ENCODE data around the gene CCBE1.

CCBE1 gene

GRCh38 chr18:59485382-59485781 is 211.8 kb downstream of the CCBE1 start:
- TF ChIP-seq SIN3A (IDR thresholded peaks at IDR 0.05; ENCODE audit: borderline replicate concordance, insufficient read depth, low read length) (no peak), FOXP2 (optimal IDR thresholded peaks at IDR 0.05; ENCODE audit: borderline replicate concordance, extremely low read depth, extremely low read length, insufficient read depth) (no peak), POLR2AphosphoS5 (IDR thresholded peaks at IDR 0.05; ENCODE audit: low read depth, low read length) (no peak), TAF1 (IDR thresholded peaks at IDR 0.05; ENCODE audit: borderline replicate concordance, insufficient read depth, low read length) (no peak)
- TF ChIP-seq, protein P1, sequence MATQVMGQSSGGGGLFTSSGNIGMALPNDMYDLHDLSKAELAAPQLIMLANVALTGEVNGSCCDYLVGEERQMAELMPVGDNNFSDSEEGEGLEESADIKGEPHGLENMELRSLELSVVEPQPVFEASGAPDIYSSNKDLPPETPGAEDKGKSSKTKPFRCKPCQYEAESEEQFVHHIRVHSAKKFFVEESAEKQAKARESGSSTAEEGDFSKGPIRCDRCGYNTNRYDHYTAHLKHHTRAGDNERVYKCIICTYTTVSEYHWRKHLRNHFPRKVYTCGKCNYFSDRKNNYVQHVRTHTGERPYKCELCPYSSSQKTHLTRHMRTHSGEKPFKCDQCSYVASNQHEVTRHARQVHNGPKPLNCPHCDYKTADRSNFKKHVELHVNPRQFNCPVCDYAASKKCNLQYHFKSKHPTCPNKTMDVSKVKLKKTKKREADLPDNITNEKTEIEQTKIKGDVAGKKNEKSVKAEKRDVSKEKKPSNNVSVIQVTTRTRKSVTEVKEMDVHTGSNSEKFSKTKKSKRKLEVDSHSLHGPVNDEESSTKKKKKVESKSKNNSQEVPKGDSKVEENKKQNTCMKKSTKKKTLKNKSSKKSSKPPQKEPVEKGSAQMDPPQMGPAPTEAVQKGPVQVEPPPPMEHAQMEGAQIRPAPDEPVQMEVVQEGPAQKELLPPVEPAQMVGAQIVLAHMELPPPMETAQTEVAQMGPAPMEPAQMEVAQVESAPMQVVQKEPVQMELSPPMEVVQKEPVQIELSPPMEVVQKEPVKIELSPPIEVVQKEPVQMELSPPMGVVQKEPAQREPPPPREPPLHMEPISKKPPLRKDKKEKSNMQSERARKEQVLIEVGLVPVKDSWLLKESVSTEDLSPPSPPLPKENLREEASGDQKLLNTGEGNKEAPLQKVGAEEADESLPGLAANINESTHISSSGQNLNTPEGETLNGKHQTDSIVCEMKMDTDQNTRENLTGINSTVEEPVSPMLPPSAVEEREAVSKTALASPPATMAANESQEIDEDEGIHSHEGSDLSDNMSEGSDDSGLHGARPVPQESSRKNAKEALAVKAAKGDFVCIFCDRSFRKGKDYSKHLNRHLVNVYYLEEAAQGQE (IDR thresholded peaks at IDR 0.05; ENCODE audit: insufficient read depth in 1 of 2, low read depth in 2 of 2, low read length in 2 of 2) = no peak

DNA sequence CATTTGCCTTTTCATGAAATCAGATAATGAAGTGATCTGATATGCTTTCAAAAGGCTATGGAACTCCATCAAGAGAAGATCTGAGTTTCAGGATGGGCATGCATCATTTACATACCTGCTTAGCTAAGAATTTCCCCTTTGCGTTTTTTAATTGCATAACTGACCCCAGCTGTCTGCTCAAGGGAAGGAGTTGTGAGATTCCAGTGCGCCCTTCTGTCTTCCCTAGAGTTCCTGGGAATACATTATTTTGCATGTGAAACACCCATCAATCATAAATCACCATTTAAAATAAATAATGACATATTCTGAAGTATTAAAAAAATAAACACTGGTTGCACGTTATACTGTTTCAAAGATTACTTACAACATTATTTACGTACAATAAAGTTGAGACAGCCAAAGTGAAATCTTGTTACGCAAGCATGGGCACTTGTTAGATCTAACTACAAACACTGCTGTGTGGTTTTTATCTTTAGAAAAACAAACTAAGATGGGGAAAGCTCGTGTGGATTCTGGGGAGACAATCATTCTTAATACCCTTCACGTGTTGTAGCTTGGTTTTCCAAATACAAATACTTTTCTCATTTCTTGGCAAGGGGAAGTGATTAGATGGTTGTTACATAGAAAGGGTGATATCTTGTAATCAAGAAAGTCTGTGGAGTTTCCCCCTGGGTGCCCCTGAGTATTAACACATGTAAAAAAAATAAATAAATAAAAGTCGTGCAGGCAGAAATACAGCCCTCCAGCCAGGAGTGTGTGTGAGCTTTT is 212.5 kb downstream of the CCBE1 start:
- no peak for TF ChIP-seq POLR2AphosphoS5 (IDR thresholded peaks at IDR 0.05; ENCODE audit: low read depth, low read length)
- TF ChIP-seq, protein P1 (IDR thresholded peaks at IDR 0.05; ENCODE audit: insufficient read depth in 1 of 2, low read depth in 2 of 2, low read length in 2 of 2) = no peak
- no peak for TF ChIP-seq FOXP2 (optimal IDR thresholded peaks at IDR 0.05; ENCODE audit: borderline replicate concordance, extremely low read depth, extremely low read length, insufficient read depth)
- TF ChIP-seq SIN3A (IDR thresholded peaks at IDR 0.05; ENCODE audit: borderline replicate concordance, insufficient read depth, low read length) = no peak
- TF ChIP-seq TAF1 (IDR thresholded peaks at IDR 0.05; ENCODE audit: borderline replicate concordance, insufficient read depth, low read length) = no peak

GRCh38 chr18:59484131-59484530 is 213.1 kb downstream of the CCBE1 start:
- TF ChIP-seq SIN3A (IDR thresholded peaks at IDR 0.05; ENCODE audit: borderline replicate concordance, insufficient read depth, low read length) (no peak), TAF1 (IDR thresholded peaks at IDR 0.05; ENCODE audit: borderline replicate concordance, insufficient read depth, low read length) (no peak), POLR2AphosphoS5 (IDR thresholded peaks at IDR 0.05; ENCODE audit: low read depth, low read length) (no peak), FOXP2 (optimal IDR thresholded peaks at IDR 0.05; ENCODE audit: borderline replicate concordance, extremely low read depth, extremely low read length, insufficient read depth) (no peak)
- TF ChIP-seq, protein P1 (IDR thresholded peaks at IDR 0.05; ENCODE audit: insufficient read depth in 1 of 2, low read depth in 2 of 2, low read length in 2 of 2) = no peak

DNA sequence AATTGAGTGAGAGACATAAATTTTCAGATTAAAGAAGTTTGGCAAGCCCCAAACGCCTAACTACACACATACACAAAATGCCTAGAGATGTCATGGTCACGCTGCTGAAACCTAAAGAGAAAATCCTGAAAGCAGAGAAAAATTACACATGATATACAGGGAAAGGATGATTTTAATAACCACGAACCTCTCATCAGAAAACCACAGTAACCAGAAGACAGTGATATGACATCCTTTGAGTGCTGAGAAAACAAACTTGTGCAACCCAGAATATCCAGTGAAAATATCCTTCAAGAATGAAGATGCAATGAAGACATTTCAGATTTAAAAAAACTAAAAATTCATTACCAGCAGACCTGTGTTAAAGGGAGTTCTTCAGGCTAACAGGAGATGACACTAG is 215.8 kb downstream of the CCBE1 start:
- TF ChIP-seq, protein P1 (IDR thresholded peaks at IDR 0.05; ENCODE audit: insufficient read depth in 1 of 2, low read depth in 2 of 2, low read length in 2 of 2) = no peak

DNA sequence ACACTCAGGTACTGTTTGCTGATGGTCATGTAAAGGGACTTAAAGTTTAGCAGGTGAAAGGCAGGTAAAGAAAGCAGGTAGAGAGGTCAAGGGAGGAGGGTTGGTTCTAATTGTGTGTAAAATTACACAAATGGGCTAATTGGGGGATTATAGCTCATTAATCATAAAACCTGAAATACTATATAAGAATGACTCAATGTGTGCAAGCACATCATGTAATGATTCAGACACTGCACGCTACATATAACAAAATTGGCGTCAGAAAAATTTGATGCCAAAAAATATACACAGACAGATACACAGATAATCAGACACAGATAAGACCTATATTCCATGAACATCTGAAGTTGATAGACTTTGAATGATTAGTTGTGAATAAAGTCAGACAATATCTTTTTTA is 217.4 kb downstream of the CCBE1 start:
- TF ChIP-seq, protein P1 (IDR thresholded peaks at IDR 0.05; ENCODE audit: insufficient read depth in 1 of 2, low read depth in 2 of 2, low read length in 2 of 2) = no peak
- TF ChIP-seq TAF1 (IDR thresholded peaks at IDR 0.05; ENCODE audit: borderline replicate concordance, insufficient read depth, low read length) = no peak
- TF ChIP-seq POLR2AphosphoS5 (IDR thresholded peaks at IDR 0.05; ENCODE audit: low read depth, low read length) = no peak
- no peak for TF ChIP-seq FOXP2 (optimal IDR thresholded peaks at IDR 0.05; ENCODE audit: borderline replicate concordance, extremely low read depth, extremely low read length, insufficient read depth)
- no peak for TF ChIP-seq SIN3A (IDR thresholded peaks at IDR 0.05; ENCODE audit: borderline replicate concordance, insufficient read depth, low read length)

Measured in PFSK-1 (cell line).